CD8-positive, alpha-beta memory T cell (primary cell): ENCODE results near the gene PPM1J. TPM values are rescaled to one million over a fixed set of nuclear protein-coding genes. Genes with fewer than 3 reads are reported as not detected.

Experiments used
- CTCF ChIA-PET: fragments of 350-600 bp; sonication (Branson Sonifier 250); formaldehyde crosslinking; loops from one replicate; lab custom pipeline; 2021; ENCODE audit warnings: antibody characterized with exemption; lab: Charles Lee
- POLR2A ChIA-PET: fragments of 350-600 bp; sonication (Branson Sonifier 250); formaldehyde crosslinking; loops from one replicate; lab custom pipeline; 2021; ENCODE audit warnings: antibody characterized with exemption; lab: Charles Lee
- DNase-seq, 5 donors: peaks; one replicate each; pipeline versions ENCODE4 v3.0.0 to v3.0.0-alpha.2; 2020 to 2022; ENCODE audit warnings: mixed read lengths in 1 of 5
- H3K27ac ChIP-seq: one replicate; pipeline ENCODE4 v1.7.0; 2013; ENCODE audit warnings: low read depth, mild to moderate bottlenecking, low read length, moderate library complexity
- H3K27me3 ChIP-seq: 2 replicates; pipeline ENCODE4 v1.7.0; 2013; ENCODE audit warnings: low read length, mild to moderate bottlenecking; ENCODE audit not compliant: insufficient read depth, poor library complexity, severe bottlenecking
- H3K36me3 ChIP-seq: 2 replicates; pipeline ENCODE4 v1.7.0; 2013; ENCODE audit warnings: mild to moderate bottlenecking, low read length, moderate library complexity; ENCODE audit not compliant: insufficient read depth
- H3K4me1 ChIP-seq: 2 replicates; pipeline ENCODE4 v1.7.0; 2013; ENCODE audit warnings: mild to moderate bottlenecking, low read length, moderate library complexity; ENCODE audit not compliant: insufficient read depth
- H3K4me3 ChIP-seq: 2 replicates; pipeline ENCODE4 v1.7.0; 2013; ENCODE audit warnings: mild to moderate bottlenecking, low read length
- H3K9me3 ChIP-seq: 2 replicates; pipeline ENCODE4 v1.7.0; 2013; ENCODE audit warnings: mild to moderate bottlenecking, low read length
- H3K27ac Mint-ChIP-seq, 8 donors: one replicate each; pipeline ENCODE4 v1.8.0; 2020 to 2021; ENCODE audit warnings: mixed read lengths in 8 of 8, mild to moderate bottlenecking in 6 of 8, inconsistent platforms in 3 of 8, moderate library complexity in 3 of 8
- H3K27me3 Mint-ChIP-seq, 2 donors: one replicate each; pipeline ENCODE4 v1.8.0; 2020 to 2021; ENCODE audit warnings: mixed read lengths in 2 of 2, mild to moderate bottlenecking in 1 of 2, moderate library complexity in 1 of 2
- H3K36me3 Mint-ChIP-seq, 3 donors: one replicate each; pipeline ENCODE4 v1.8.0; 2020 to 2021; ENCODE audit warnings: mixed read lengths in 3 of 3, inconsistent platforms in 1 of 3, mild to moderate bottlenecking in 1 of 3
- H3K4me1 Mint-ChIP-seq, 3 donors: one replicate each; pipeline ENCODE4 v1.8.0; 2020 to 2021; ENCODE audit warnings: mixed read lengths in 3 of 3, inconsistent platforms in 1 of 3, mild to moderate bottlenecking in 1 of 3
- H3K4me3 Mint-ChIP-seq, 7 donors: one replicate each; pipeline ENCODE4 v1.8.0; 2020 to 2021; ENCODE audit warnings: mixed read lengths in 7 of 7, mild to moderate bottlenecking in 6 of 7, moderate library complexity in 4 of 7, inconsistent platforms in 2 of 7
- H3K9me3 Mint-ChIP-seq, 5 donors: one replicate each; pipeline ENCODE4 v1.8.0; 2020 to 2022; ENCODE audit warnings: mixed read lengths in 5 of 5, mild to moderate bottlenecking in 3 of 5, moderate library complexity in 2 of 5, inconsistent platforms in 1 of 5
- polyA plus RNA-seq: library from polyadenylated mRNA; unstranded; fragments of 300-500 nt; fragmentation: Illumina TruSeq; gene quantifications from one replicate; pipeline ENCODE4 v1.2.3, GENCODE V29; 2021
- total RNA-seq, 2 experiments: library from RNA; stranded (reverse); gene quantifications; one replicate each; pipeline ENCODE4 v1.2.3, GENCODE V29; 2021

Gene PPM1J
- total and polyA plus RNA-seq, 3 experiments from 2014 or later = 0.33 TPM; not detected in 2

DNA sequence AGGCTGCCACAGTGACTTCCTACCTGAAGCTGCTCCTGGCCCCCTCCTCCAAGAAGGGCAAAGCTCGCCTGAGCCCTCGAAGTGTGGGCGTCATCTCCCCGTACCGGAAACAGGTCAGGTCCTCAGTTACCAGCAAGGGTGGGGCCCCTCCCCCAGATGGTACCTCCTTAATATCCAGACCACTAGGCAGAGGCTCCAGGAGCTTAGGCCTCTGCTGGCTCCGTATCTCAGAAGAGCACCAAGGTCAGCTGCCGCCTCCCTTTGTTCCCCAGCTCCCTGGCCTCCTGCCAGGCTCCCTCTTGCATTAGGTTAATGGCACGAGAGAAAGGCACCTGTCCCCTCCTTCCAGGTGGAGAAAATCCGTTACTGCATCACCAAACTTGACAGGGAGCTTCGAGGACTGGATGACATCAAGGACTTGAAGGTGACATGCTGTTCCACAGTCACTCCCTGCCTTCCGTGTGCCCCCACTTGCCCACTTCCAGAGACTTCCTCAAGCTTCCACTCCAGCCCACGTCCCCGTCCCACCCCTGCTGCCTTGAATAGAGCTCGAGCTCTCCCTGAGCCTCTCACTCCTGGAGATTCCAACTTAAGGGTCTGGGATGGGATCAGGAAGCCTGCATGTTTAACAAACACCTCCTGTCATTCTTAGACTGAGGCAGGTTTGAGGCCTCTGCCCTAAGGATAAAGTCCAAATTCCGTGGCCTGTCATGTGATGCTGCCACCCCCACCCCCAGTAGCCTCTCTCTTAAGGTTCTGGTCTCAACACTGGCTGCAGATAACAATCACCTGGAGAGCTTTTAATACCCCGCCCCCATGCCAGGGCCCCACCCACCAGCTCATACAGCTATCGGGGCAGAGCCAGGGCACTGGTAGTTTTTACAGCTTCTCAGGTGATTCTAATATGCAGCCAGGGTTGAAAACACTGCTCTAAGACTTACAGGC is 16.5 kb downstream of the PPM1J start:
- H3K4me1 Mint-ChIP-seq = peaks cover 33 to 43% (median 36%) of the 10 kb centered on the region in 3 donors
- no peak overlapping the region for H3K4me3 Mint-ChIP-seq
- DNase-seq = peak in 1 of 5 donors; percentile 47
- Histone ChIP-seq H3K9me3 (no peaks in the 10 kb centered on the region), H3K27me3 (no peaks in the 10 kb centered on the region), H3K4me3 (no peak overlapping the region), H3K36me3 (peaks cover 21% of the 10 kb centered on the region), H3K27ac (peak overlapping the region; percentile 86), H3K4me1 (peaks cover 19% of the 10 kb centered on the region)
- H3K9me3 Mint-ChIP-seq = no peaks in the 10 kb centered on the region
- ChIA-PET POLR2A (interaction anchor here (0.5 kb wide), 1 partner anchor 16 kb away, joined by 3 read pairs; no protein-coding TSS in a partner anchor), CTCF (interaction anchor here (1.4 to 2.3 kb wide), 4 partner anchors 16 to 197 kb away, joined by 4 to 7 read pairs (median 5); partner anchors contain the start of genes MOV10 and PPM1J)
- H3K27me3 Mint-ChIP-seq = no peaks in the 10 kb centered on the region
- H3K36me3 Mint-ChIP-seq = peaks cover 0 to 68% (median 4%) of the 10 kb centered on the region in 3 donors
- peak overlapping the region; percentile 12 to 93 (median 64) for H3K27ac Mint-ChIP-seq

DNA sequence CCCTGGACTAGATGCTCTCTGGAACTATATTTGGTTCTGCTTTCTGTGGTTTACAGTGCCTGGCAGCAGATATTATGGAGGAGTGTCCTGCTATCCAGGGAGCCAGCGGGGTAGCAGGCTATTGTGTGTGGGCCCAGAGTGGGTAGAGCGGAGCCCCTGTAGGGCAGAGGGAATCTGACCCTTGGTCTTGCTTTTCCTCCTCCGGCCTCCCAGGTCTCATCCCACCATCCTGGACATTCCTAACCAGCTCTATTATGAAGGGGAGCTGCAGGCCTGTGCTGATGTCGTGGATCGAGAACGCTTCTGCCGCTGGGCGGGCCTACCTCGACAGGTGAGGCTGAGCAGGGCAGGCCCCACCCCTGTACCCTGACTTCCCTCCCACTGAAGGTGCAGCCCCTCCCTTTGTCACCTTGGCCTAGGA is 17.3 kb downstream of the PPM1J start:
- Histone ChIP-seq H3K27ac (no peak overlapping the region), H3K4me3 (no peak overlapping the region), H3K36me3 (peaks cover 25% of the 10 kb centered on the region), H3K27me3 (no peaks in the 10 kb centered on the region), H3K9me3 (no peaks in the 10 kb centered on the region), H3K4me1 (peaks cover 19% of the 10 kb centered on the region)
- peaks cover 30 to 42% (median 31%) of the 10 kb centered on the region in 3 donors for H3K4me1 Mint-ChIP-seq
- DNase-seq = no peak
- no peaks in the 10 kb centered on the region for H3K9me3 Mint-ChIP-seq
- peak overlapping the region in 3 of 8 donors; percentile 29 to 43 (median 38) for H3K27ac Mint-ChIP-seq
- CTCF ChIA-PET = interaction anchor here (1.4 to 1.6 kb wide), 2 partner anchors 17 to 196 kb away, joined by 5 read pairs; partner anchors contain the start of gene PPM1J
- H3K27me3 Mint-ChIP-seq = no peaks in the 10 kb centered on the region
- POLR2A ChIA-PET = interaction anchor here (0.5 kb wide), 1 partner anchor 15 kb away, joined by 3 read pairs; no protein-coding TSS in a partner anchor
- H3K36me3 Mint-ChIP-seq = peaks cover 0 to 73% (median 8%) of the 10 kb centered on the region in 3 donors
- H3K4me3 Mint-ChIP-seq = no peak overlapping the region

DNA sequence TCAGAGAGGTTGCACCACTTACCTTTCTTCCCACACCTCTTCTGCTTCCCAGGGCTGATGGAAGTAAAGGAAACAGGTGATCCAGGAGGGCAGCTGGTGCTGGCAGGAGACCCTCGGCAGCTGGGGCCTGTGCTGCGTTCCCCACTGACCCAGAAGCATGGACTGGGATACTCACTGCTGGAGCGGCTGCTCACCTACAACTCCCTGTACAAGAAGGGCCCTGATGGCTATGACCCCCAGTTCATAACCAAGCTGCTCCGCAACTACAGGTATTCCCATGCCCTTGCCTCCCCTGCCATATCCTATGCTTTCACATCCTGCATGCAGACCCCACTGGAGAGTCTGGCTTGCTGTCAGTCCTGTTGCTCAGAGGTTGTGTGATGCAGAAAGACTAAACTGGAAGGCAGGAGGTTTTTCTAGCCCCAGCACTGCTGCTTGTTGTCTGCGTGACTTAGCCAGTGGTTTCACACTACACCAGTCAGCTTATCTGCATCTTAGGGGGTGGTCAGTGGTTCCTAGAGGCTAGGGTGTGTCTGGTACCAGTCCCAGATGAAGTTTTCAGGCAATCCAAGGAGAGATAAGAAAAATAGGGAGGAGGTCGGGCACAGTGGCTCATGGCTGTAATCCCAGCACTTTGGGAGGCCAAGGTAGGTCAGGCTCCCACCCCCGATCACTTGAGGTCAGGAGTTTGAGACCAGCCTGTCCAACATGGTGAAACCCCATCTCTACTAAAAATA is 18.4 kb downstream of the PPM1J start:
- Histone ChIP-seq H3K4me3 (no peak overlapping the region), H3K36me3 (peaks cover 31% of the 10 kb centered on the region), H3K27me3 (no peaks in the 10 kb centered on the region), H3K4me1 (peaks cover 17% of the 10 kb centered on the region), H3K27ac (no peak overlapping the region), H3K9me3 (no peaks in the 10 kb centered on the region)
- DNase-seq = no peak
- Mint-ChIP-seq H3K36me3 (peaks cover 0 to 83% (median 17%) of the 10 kb centered on the region in 3 donors), H3K27ac (peak overlapping the region in 4 of 8 donors; percentile 26 to 81 (median 30)), H3K9me3 (no peaks in the 10 kb centered on the region), H3K4me1 (peaks cover 20 to 32% (median 26%) of the 10 kb centered on the region in 3 donors), H3K4me3 (no peak overlapping the region), H3K27me3 (no peaks in the 10 kb centered on the region)
- CTCF ChIA-PET = interaction anchor here (0.8 kb wide), 1 partner anchor 12 kb away, joined by 3 read pairs; no protein-coding TSS in a partner anchor
- POLR2A ChIA-PET = no interaction called here

DNA sequence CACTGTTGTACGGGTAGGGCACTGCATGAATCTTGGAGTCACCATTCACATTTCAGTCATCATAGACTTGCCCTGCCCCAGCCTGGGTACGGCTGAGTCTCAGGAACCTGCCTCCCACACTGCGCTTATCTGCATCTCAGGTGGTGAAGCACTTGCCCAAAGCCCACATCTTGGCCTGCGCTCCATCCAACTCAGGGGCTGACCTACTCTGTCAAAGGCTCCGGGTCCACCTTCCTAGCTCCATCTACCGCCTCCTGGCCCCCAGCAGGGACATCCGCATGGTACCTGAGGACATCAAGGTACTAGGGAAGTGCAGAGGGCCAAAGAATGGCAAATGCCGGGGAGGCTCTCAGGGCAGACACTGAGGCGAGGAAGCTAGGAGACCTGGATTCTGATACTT is 19.9 kb downstream of the PPM1J start:
- H3K9me3 ChIP-seq = no peaks in the 10 kb centered on the region
- Mint-ChIP-seq H3K9me3 (no peaks in the 10 kb centered on the region), H3K36me3 (peaks cover 0 to 88% (median 19%) of the 10 kb centered on the region in 3 donors), H3K27ac (peak overlapping the region in 1 of 8 donors; percentile 69), H3K4me1 (peaks cover 5 to 18% (median 11%) of the 10 kb centered on the region in 3 donors), H3K27me3 (no peaks in the 10 kb centered on the region), H3K4me3 (no peak overlapping the region)
- ChIA-PET CTCF (no interaction called here), POLR2A (no interaction called here)
- DNase-seq = no peak
- H3K27me3 ChIP-seq = no peaks in the 10 kb centered on the region
- no peak overlapping the region for H3K27ac ChIP-seq
- H3K36me3 ChIP-seq = peaks cover 37% of the 10 kb centered on the region
- H3K4me1 ChIP-seq = peaks cover 2% of the 10 kb centered on the region
- no peak overlapping the region for H3K4me3 ChIP-seq

DNA sequence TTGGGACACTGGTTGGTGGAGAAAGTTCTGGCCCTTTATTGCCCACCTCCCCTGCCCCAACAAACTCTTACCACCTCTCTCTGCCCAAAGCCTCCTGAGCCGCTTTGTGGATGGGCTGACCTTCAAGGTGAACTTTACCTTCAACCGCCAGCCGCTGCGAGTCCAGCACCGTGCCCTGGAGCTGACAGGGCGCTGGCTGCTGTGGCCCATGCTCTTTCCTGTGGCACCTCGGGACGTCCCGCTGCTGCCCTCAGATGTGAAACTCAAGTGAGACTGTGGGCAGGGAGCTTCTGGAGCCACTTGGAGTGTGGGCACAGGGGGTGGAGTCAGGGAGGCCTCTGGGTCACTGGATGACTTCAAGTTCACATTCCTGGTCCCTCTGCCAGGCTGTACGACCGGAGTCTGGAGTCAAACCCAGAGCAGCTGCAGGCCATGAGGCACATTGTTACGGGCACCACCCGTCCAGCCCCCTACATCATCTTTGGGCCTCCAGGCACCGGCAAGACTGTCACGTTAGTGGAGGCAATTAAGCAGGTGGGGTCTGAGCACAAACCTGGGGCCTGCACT is 20.7 kb downstream of the PPM1J start:
- no peak for DNase-seq
- Mint-ChIP-seq H3K9me3 (no peaks in the 10 kb centered on the region), H3K27me3 (no peaks in the 10 kb centered on the region), H3K4me3 (no peak overlapping the region), H3K27ac (no peak overlapping the region), H3K36me3 (peaks cover 0 to 89% (median 19%) of the 10 kb centered on the region in 3 donors), H3K4me1 (peaks cover under 1 to 9% (median 3%) of the 10 kb centered on the region in 3 donors)
- no peak overlapping the region for H3K4me3 ChIP-seq
- H3K27me3 ChIP-seq = no peaks in the 10 kb centered on the region
- CTCF ChIA-PET = no interaction called here
- no peaks in the 10 kb centered on the region for H3K9me3 ChIP-seq
- H3K27ac ChIP-seq = no peak overlapping the region
- H3K4me1 ChIP-seq = no peaks in the 10 kb centered on the region
- POLR2A ChIA-PET = no interaction called here
- H3K36me3 ChIP-seq = peaks cover 43% of the 10 kb centered on the region

DNA sequence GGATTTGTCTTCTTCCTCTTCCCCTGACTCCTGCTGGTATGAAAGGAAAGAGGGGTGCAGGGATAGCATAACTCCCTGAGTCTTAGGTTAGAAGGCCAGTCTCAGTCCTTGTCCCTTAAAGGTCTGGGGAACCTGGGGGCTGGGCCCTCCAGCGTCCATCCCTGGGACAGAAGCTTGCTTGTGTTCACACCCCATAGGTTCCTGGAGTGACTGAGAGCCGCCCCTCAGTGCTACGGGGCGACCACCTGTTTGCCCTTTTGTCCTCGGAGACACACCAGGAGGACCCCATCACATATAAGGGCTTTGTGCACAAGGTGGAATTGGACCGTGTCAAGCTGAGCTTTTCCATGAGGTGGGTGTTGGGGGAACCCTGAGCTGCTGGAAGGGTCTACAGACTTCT is 21.3 kb downstream of the PPM1J start:
- no peak overlapping the region for H3K4me3 Mint-ChIP-seq
- H3K27ac Mint-ChIP-seq = no peak overlapping the region
- no peak for DNase-seq
- H3K36me3 ChIP-seq = peaks cover 44% of the 10 kb centered on the region
- H3K27ac ChIP-seq = no peak overlapping the region
- no peaks in the 10 kb centered on the region for H3K9me3 ChIP-seq
- ChIA-PET POLR2A (no interaction called here), CTCF (interaction anchor here (1.4 kb wide), 1 partner anchor 8 kb away, joined by 3 read pairs; no protein-coding TSS in a partner anchor)
- peaks cover 0 to 88% (median 19%) of the 10 kb centered on the region in 3 donors for H3K36me3 Mint-ChIP-seq
- no peaks in the 10 kb centered on the region for H3K27me3 Mint-ChIP-seq
- H3K4me1 ChIP-seq = no peaks in the 10 kb centered on the region
- H3K4me3 ChIP-seq = no peak overlapping the region
- H3K9me3 Mint-ChIP-seq = no peaks in the 10 kb centered on the region
- H3K4me1 Mint-ChIP-seq = peaks cover 0 to 3% (median 1%) of the 10 kb centered on the region in 3 donors
- no peaks in the 10 kb centered on the region for H3K27me3 ChIP-seq

DNA sequence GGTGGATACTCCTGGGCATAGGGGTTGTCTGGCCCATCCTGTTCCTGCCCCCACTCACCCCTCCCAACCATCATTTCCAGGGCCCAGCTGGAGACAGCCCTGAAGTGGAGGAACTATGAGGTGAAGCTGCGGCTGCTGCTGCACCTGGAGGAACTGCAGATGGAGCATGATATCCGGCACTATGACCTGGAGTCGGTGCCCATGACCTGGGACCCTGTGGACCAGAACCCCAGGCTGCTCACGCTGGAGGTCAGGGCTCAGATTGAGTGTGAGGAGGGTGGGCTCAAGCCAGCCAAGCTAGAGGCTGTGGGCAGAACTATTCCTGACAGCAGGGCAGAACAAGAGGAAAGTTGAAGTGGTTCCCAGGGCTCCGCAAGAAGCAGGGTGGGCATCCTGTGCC is 22.5 kb downstream of the PPM1J start:
- Mint-ChIP-seq H3K4me3 (no peak overlapping the region), H3K27me3 (no peaks in the 10 kb centered on the region)

More for the DNA sequence above, 22.5 kb downstream of the PPM1J start:
- Histone ChIP-seq H3K4me3 (no peak overlapping the region), H3K36me3 (peaks cover 34% of the 10 kb centered on the region), H3K9me3 (no peaks in the 10 kb centered on the region), H3K27me3 (no peaks in the 10 kb centered on the region), H3K27ac (no peak overlapping the region), H3K4me1 (no peaks in the 10 kb centered on the region)
- ChIA-PET CTCF (interaction anchor here (0.7 to 2.3 kb wide), 3 partner anchors 10 to 194 kb away, joined by 3 to 5 read pairs (median 3); no protein-coding TSS in a partner anchor), POLR2A (no interaction called here)
- H3K36me3 Mint-ChIP-seq = peaks cover 0 to 88% (median 22%) of the 10 kb centered on the region in 3 donors
- H3K4me1 Mint-ChIP-seq = peaks cover 0 to 8% (median 5%) of the 10 kb centered on the region in 3 donors
- peak overlapping the region in 1 of 8 donors; percentile 8 for H3K27ac Mint-ChIP-seq
- no peak for DNase-seq
- no peaks in the 10 kb centered on the region for H3K9me3 Mint-ChIP-seq
